Activated CD4-positive, alpha-beta T cell treated with anti-CD3 and anti-CD28 coated beads, Interleukin-2, amount 50 U/mL, for 16 hours (primary cell): Measurements from ENCODE around the gene ATXN1.

Source experiments
- DNase-seq: peaks from one replicate; pipeline ENCODE4 v3.0.0-alpha.2; 2020

Gene ATXN1

DNA sequence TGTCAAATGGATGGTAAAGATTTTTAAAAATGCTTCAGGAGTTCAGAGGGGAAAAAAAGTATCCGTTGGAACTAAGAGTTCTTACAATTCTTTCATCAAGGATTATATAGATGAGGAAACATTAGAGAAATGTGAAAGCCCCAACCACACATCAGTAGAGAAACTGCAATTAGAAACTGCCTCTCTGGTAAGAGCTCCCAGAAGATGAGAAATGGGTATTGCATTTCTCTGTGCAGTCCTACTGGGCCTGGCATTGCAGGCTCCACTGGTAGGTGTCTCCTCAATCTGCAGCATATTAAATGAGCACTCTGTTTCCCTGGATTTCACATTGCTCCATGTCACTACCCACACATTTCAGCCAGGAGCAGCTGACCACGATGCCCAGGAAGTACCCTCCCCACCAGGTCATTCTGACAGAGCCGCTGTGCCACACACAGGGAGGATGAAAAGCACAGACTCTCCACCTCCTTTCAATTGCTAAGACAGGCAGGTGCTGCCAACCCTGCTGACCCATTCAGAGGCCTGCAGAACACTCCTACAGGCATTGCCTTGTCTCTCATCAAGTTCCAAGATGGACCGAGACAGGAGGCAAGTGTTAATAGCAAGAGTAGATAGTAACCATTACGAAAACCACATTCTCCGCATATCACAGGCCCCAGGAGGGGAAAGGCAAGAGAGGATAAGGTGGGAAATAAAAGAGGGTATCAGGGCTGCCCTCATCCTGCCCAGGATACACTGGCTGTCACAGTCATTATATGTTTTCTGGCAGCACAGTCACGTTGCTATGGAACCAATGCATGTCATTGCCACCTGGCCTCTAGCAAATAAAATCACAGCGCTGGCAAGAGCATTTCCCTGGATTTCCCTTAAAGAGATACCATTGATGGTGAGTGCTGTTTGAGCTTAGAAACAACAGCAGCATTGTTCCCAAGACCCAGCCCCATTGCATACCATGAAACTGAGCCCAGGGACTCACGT lies 241.7 kb downstream of the ATXN1 start:
- DNase-seq: no peak

GRCh38 chr6:16518265-16518664 lies 243.0 kb downstream of the ATXN1 start:
- no peak for DNase-seq

DNA sequence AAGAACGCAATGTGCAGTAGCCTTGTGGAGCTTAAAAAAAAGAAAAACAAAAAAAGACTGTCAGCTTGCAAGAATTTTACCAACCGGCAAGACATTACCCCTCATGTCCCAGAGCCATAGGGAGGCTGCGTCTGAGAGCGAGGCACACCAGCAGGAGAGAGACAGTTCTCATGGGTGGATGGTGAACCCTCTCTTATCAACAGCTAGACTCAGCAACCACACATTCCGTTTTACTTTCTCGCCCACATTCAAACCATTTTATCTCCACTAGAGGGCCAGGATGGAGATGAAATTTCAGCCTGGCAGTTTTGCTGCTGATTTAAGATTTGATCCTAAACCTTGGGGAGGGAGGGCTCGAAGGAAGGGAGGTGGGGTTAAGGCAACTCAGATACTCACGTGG lies 247.0 kb downstream of the ATXN1 start:
- peak; percentile 56 for DNase-seq

GRCh38 chr6:16512544-16513290 lies 248.5 kb downstream of the ATXN1 start:
- no peak for DNase-seq

GRCh38 chr6:16511723-16512489 lies 249.4 kb downstream of the ATXN1 start:
- no peak for DNase-seq

GRCh38 chr6:16511040-16511660 lies 250.1 kb downstream of the ATXN1 start:
- DNase-seq: no peak

GRCh38 chr6:16510245-16510644 lies 251.0 kb downstream of the ATXN1 start:
- DNase-seq: no peak

DNA sequence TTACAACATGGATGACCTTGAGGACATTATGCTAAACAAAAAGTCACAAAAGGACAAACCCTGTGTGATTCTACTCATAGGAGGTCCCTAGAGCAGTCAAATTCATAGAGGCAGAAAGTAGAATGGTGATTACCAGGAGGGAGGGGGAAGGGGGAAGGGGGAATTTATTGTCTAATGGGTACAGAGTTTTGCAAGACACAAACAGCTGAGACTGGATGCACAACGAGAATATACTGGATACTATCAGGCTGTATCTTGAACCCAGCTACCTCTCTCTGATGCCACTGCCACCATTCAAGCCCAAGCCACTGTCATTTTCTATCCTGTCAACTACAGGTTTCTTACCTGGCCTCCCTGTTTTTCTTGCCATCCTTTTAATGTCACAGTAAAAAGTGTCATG lies 252.3 kb downstream of the ATXN1 start:
- no peak for DNase-seq

DNA sequence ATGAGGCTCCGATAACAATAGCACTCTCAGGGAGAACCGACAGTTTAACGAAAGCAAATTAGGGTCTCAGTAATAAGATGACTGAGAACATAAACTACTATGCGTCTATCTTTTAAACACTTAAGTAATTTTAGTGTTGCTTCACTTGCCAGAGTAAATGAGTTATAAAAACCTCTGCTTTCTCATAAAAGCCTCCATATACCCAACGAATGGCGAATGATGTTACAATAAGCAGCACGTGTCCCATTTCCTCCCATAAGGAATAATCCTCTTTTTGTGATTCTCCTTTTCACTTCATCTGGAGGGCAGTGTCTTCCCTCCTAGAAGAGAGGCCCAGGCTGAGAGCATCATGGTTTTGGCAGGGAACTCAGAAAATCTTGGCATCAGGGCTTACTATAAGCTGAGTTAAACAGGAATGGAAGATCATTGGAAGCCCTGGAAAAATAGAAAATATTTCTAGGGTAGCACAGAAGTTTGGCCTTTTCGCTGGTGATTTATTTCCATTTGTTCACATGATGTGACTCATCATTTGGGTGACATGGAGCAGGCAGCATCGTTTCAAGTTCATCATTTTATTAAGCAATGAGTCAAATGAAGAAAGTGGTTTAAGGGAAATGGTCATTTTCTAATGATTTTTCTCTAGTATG lies 255.4 kb downstream of the ATXN1 start:
- DNase-seq: no peak

DNA sequence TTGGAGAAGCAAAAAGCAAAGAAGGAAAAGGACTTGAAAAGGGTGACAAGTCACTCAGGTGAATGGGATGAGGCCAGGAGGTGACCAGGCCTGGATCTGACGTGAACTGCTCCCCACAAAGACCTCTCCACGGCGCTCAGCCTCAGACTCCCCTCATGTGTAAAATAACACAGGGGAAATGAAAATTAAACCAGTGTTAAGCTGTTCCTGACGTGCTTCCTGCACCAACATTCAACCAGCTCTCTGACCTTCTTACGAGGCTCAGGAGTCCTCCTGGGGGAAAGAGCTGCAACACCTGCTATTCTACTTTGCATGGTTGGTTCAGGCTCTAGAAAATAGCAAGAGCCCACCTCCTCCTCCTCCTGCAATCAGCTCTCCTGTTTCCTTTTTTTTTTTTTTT lies 256.7 kb downstream of the ATXN1 start:
- DNase-seq: no peak

GRCh38 chr6:16503970-16504415 lies 257.3 kb downstream of the ATXN1 start:
- DNase-seq: peak; percentile 62

- no peak for DNase-seq
Measured at GRCh38 chr6:16503241-16503775, 258.0 kb downstream of the ATXN1 start.

- no peak for DNase-seq
Measured at GRCh38 chr6:16498957-16499356, 262.3 kb downstream of the ATXN1 start.

DNA sequence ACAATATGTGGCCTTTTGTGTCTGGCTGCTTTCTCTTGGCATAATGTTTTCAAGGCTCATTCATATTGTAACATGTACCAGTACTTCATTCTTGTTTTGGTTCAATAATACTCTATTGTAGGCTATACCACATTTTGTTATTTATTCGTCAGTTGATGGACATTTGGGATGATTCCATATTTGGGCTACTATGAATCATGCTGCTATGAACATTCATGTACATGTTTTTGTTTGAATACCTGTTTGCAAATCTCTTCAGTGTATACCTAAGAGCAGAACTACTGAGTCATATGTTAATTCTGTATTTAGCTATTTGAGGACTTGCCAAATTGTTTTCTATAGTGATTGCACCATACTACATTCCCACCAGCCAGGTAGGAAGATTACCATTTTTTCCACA lies 263.0 kb downstream of the ATXN1 start:
- DNase-seq: no peak

DNA sequence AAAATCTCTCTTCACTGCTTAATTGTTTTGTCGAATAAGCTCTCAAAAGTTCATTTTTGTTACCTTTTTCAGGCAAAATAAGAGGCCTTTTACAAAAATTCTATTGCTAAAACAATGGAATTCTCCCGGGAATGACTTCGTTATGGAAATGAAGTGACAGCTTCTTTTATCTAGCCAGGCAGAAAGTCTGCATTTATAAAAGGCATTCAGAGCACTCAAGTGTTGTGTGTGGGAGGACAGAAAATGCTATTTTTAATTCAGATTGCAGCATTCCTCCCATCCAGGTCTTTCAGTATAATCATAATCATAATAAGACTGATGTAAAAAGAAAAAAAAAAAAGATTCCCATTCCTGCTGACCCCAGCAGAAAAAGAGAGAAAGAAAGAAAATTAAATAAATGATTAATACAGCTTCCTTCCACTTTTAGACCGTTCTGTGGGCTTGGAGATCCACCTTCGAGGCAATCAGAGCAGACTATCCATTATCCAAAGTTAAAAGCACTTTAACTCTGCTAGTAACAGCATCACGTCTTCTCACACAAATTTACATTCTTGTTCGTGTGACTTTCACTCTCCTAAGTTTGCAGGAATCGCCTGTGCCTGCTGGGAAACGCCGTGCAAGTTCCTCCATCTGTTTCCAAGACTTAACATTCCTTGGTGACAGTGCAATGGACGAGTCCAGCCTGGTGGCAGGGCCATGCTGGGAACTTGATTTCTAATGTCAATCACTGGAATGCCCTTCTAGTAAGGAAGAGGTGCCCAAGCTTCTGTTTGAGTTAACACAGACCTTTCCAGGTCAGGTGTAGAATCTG lies 264.1 kb downstream of the ATXN1 start:
- no peak for DNase-seq

DNA sequence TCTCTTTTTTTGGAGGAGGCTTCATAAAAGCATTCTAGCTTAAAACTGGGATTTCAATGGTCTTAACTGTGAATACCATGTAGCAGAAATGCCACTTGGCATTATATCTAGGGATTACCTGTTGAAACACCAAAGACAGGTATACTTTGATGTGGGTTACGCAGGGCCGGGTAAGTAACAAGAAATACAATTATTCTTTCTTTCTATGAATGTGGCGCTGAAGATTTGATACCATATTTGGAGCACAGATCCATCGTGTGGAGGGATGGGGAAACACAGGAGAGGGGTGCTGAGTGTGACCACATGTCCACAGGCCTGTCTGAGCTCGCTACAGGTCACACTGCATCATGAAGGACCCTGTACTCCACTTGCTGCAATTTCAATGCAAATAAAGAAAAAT lies 265.1 kb downstream of the ATXN1 start:
- DNase-seq: no peak

GRCh38 chr6:16494793-16495192 lies 266.5 kb downstream of the ATXN1 start:
- no peak for DNase-seq

- no peak for DNase-seq
Measured at GRCh38 chr6:16493802-16494201, 267.5 kb downstream of the ATXN1 start.

DNA sequence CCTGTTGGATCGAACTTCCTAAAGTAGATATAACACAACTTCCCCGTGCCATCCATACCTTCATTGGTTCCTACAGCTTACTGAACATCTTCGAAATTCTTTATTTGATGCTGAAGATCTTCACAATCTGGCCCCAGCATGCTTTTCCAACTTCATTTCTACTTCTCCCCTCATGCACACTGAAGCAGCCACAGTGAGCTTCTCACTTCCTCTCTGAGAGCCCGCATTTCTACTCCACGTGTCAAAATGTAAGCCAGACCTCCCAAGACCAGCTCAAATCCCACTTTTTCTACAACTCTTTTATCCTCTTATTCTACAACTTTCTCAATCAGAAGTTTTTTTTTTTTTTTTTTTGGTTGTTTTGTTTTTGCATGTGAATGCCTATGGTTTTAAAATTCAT lies 268.1 kb downstream of the ATXN1 start:
- no peak for DNase-seq

DNA sequence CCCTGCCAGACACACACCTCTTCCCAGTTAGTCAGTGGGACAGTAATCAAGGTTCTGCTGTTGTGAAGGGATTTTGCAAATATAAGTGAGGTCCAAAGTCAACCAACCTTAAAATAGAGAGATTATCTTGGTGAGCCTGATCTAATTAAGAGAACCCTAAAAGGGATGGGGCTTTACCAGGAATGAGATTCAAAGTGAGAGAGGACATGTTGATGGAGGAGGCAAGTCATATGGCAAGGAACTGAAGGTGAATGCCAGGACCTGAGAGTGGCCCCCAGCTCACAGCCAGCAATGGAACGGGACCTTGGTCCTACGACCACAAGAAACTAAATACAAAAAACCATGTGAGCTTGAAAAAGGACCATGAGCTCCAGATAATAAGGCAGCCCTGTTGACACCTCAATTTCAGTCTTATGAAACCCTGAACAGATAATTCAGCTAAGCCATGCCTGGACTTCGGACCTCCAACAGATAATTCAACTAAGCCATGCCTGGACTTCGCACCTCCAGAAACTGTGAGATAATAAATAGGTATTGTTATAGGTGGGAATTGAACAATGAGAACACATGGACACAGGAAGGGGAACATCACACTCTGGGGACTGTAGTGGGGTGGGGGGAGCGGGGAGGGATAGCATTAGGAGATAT lies 269.5 kb downstream of the ATXN1 start:
- DNase-seq: no peak
